Heart right ventricle (tissue), 16 donors: ENCODE data around the gene TST. TPM values are rescaled to one million over a fixed set of nuclear protein-coding genes. Genes with fewer than 3 reads are reported as not detected.

ENCODE experiments used
- ATAC-seq, 8 donors: fragments of 200-7000 bp; cut with Tn5 transposase; one replicate each; pipeline ENCODE4 v1.9.1; 2020; ENCODE audit warnings: mild to moderate bottlenecking in 8 of 8, moderate library complexity in 8 of 8, moderate number of reproducible peaks in 1 of 8
- DNase-seq, 2 donors: peaks; one replicate each; pipeline ENCODE4 v3.0.0-alpha.2; 2020
- H3K27ac ChIP-seq, 10 donors: fragments of 200-600 bp; sonication (generic) in 2 of 10; one replicate each; pipeline versions ENCODE4 v1.5.0 to v1.8.0; 2020 to 2022; ENCODE audit warnings: mild to moderate bottlenecking in 3 of 10
- H3K27me3 ChIP-seq, 7 donors: fragments of 200-600 bp; one replicate each; pipeline ENCODE4 v1.8.0; 2021 to 2022; ENCODE audit warnings: mild to moderate bottlenecking in 2 of 7
- H3K36me3 ChIP-seq, 9 donors: fragments of 200-600 bp; sonication (generic) in 1 of 9; one replicate each; pipeline versions ENCODE4 v1.5.0 to v1.8.0; 2020 to 2022; ENCODE audit warnings: mild to moderate bottlenecking in 2 of 9
- H3K4me1 ChIP-seq, 9 donors: fragments of 200-600 bp; sonication (generic) in 1 of 9; one replicate each; pipeline versions ENCODE4 v1.5.0 to v1.8.0; 2020 to 2022; ENCODE audit warnings: mild to moderate bottlenecking in 4 of 9
- H3K4me3 ChIP-seq, 10 donors: fragments of 200-600 bp; sonication (generic) in 2 of 10; one replicate each; pipeline versions ENCODE4 v1.5.0 to v1.8.0; 2020 to 2022; ENCODE audit warnings: mild to moderate bottlenecking in 7 of 10, moderate library complexity in 2 of 10
- H3K9me3 ChIP-seq, 11 donors: fragments of 200-600 bp in 10 of 11; sonication (generic) in 2 of 11; one replicate each; pipeline versions ENCODE4 v1.5.0 to v1.8.0; 2013 to 2022; ENCODE audit warnings: mild to moderate bottlenecking in 2 of 11, control low read depth in 1 of 11, moderate library complexity in 1 of 11
- CTCF ChIP-seq, 9 donors: fragments of 200-600 bp; sonication (generic) in 2 of 9; IDR thresholded peaks; one replicate each; pipeline versions ENCODE4 v1.5.0 to v1.8.0; 2021 to 2022; ENCODE audit warnings: antibody characterized with exemption in 9 of 9, mild to moderate bottlenecking in 5 of 9, moderate library complexity in 1 of 9
- WGBS, 2 donors: extraction: QIAGEN DNeasy Blood & Tissue Kit; methylation state at CpG; one replicate each; pipeline ENCODE4 v1.1.7; 2013; ENCODE audit warnings: inconsistent platforms in 1 of 2; 5-methylcytosine and 5-hydroxymethylcytosine counted together
- intact Hi-C, 10 donors: fragments of 100-400 bp; cut with DNase I; formaldehyde crosslinking; loops; one replicate each; pipeline versions ENCODE4 v1.11.1 to v1.14.2; 2022
- polyA plus RNA-seq, 2 donors: library from polyadenylated mRNA; stranded (reverse); fragments of 200-250 nt; gene quantifications; one replicate each; pipeline ENCODE4 v1.2.3, GENCODE V29; 2013
- total RNA-seq, 10 donors: library from RNA; stranded (reverse); fragmentation: NEBNext Ultra II Directional in 3 of 10; extraction: Animal tissue kit (Norgen Biotek cat#: 25700) in 3 of 10; gene quantifications; one replicate each; pipeline versions ENCODE4 v1.2.1 to v1.2.4, GENCODE V29; 2021 to 2023
- donor health status: Arrhythmogenic right ventricular cardiomyopathy.
- donor health status: ischemic (EF 13 %, LVEDD 7.1; RV severe dilation, severe dysfunction).
- donor health status: healthy with polysubstance abuse.
- donor health status: DM: no; HTN: yes; CAD: no.
- donor health status: DM: no; HTN: no; CAD: no.
- donor health status: ischemic (EF 25% LVEDD 6.9; RV normal size, moderate dysfunction).
- donor health status: ischemic (EF 25% LVEDD 5.7; RV mildly dilated, moderate dysfunction).
- donor health status: healthy.
- donor health status: DM: yes; HTN: yes; CAD: no.
- donor health status: Ischemic cardiomyopathy.
- donor health status: ischemic (EF 35%, LVEDD 5.7; RV mildly dilated, moderate dysfunction).
- donor health status: nonischemic (EF 11% LVEDD 7.7; RV severe dilation, severe dysfunction).
- donor health status: DM: yes; HTN: yes; CAD: no.
- donor health status: PGD.
- donor health status: ischemic (EF 29% LVEDD 5.4; RV normal size, mild dysfunction).
- donor health status: nonischemic (EF 23%, LVEDD 6.1; RV moderate dilation, normal function).

The TST gene
- total and polyA plus RNA-seq, 12 donors = 34.1 to 87.4 (median 50.6) TPM

- Histone ChIP-seq H3K27me3 (peaks cover 0 to 27% (median 8%) of the 10 kb centered on the region in 7 donors), H3K9me3 (no peaks in the 10 kb centered on the region), H3K4me3 (no peak overlapping the region), H3K27ac (no peak overlapping the region), H3K36me3 (no peaks in the 10 kb centered on the region), H3K4me1 (peaks cover 0 to 8% (median 0%) of the 10 kb centered on the region in 9 donors)
- DNase-seq = peak in 1 of 2 donors; percentile 2
- 67 to 76% methylated on average over 7 of the region's 7 CpGs for WGBS, 2 donors
- intact Hi-C loops = loop anchor here in 6 of 10 donors (5.0 to 10.0 kb wide), 5 partner anchors 66 to 259 kb away; no protein-coding TSS in a partner anchor
- TF ChIP-seq CTCF (IDR thresholded peaks at IDR 0.05) = no peak
- ATAC-seq = peak in 3 of 8 donors; percentile 7 to 10 (median 9)
Measured at GRCh38 chr22:37043209-37043827, 24.1 kb upstream of the TST start.

- Histone ChIP-seq H3K4me3 (no peak overlapping the region), H3K36me3 (no peaks in the 10 kb centered on the region), H3K9me3 (no peaks in the 10 kb centered on the region), H3K27me3 (peaks cover 0 to 44% (median 25%) of the 10 kb centered on the region in 7 donors), H3K4me1 (peaks cover 0 to 8% (median 0%) of the 10 kb centered on the region in 9 donors), H3K27ac (no peak overlapping the region)
- ATAC-seq = no peak
- 83% methylated on average over 2 of the region's 2 CpGs for WGBS, 2 donors
- no peak for TF ChIP-seq CTCF (IDR thresholded peaks at IDR 0.05)
- intact Hi-C loops = loop anchor here in 1 of 10 donors (10.0 kb wide), 1 partner anchor 255 kb away; no protein-coding TSS in a partner anchor
- no peak for DNase-seq
Measured at GRCh38 chr22:37039466-37039865, 20.2 kb upstream of the TST start.

DNA sequence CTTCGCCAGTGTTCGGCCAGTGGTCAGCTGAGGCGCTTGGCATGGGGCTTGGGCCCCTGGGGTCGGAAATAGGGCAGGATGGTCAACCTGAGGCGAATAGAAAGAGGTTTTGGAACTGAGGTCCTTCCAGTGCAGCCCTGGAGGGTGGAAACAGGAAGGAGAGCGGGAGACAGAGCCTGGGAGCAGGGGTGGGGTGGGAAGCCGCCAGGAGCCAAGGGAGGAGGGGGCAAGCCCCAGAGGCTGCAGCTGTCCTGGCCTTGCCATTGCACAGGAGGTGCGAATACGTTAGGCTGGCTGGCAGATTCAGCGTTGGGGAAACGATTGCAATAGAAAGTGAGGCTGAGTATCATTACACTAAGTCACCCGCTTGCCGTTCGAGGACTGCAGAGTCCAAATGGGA, 18.4 kb upstream of the TST start:
- H3K4me3 ChIP-seq = no peak overlapping the region
- H3K27me3 ChIP-seq = peaks cover 0 to 37% (median 29%) of the 10 kb centered on the region in 7 donors
- peaks cover 0 to 5% (median 0%) of the 10 kb centered on the region in 9 donors for H3K4me1 ChIP-seq
- TF ChIP-seq CTCF (IDR thresholded peaks at IDR 0.05) = no peak
- no peak overlapping the region for H3K27ac ChIP-seq
- H3K9me3 ChIP-seq = no peaks in the 10 kb centered on the region
- WGBS, 2 donors = 52 to 54% methylated on average over 14 of the region's 14 CpGs
- no peak for ATAC-seq
- DNase-seq = no peak
- no peaks in the 10 kb centered on the region for H3K36me3 ChIP-seq
- intact Hi-C loops = loop anchor here in 1 of 10 donors (10.0 kb wide), 1 partner anchor 253 kb away; no protein-coding TSS in a partner anchor

- H3K9me3 ChIP-seq = no peaks in the 10 kb centered on the region
- peaks cover 0 to 33% (median 25%) of the 10 kb centered on the region in 7 donors for H3K27me3 ChIP-seq
- intact Hi-C loops = loop anchor here in 1 of 10 donors (10.0 kb wide), 1 partner anchor 252 kb away; no protein-coding TSS in a partner anchor
- no peak overlapping the region for H3K4me3 ChIP-seq
- peaks cover 0 to 9% (median 0%) of the 10 kb centered on the region in 9 donors for H3K4me1 ChIP-seq
- ATAC-seq (no peak), DNase-seq (no peak)
- no peaks in the 10 kb centered on the region for H3K36me3 ChIP-seq
- WGBS, 2 donors = 84% methylated on average over 11 of the region's 11 CpGs
- no peak for TF ChIP-seq CTCF (IDR thresholded peaks at IDR 0.05)
- H3K27ac ChIP-seq = no peak overlapping the region
Measured at GRCh38 chr22:37036655-37037377, 17.6 kb upstream of the TST start.
